IMR-90 (cell line): Measurements from ENCODE around the gene SPINDOC. TPM values are rescaled to one million over a fixed set of nuclear protein-coding genes. Genes with fewer than 3 reads are reported as not detected.
A peak's percentile ranks its signal among the peaks of the same experiment; 100 is the strongest.

Experiments
- ATAC-seq: fragments of 200-7000 bp; cut with Tn5 transposase; 2 replicates; pipeline ENCODE4 v1.9.1; 2020; ENCODE audit warnings: low read depth, mild to moderate bottlenecking, moderate library complexity
- BruUV-seq: library from RNA; stranded (reverse); fragments of 400-500 nt; replicated peaks from 2 replicates; lab custom pipeline; 2021; lab: Mats Ljungman, UMichigan
- CTCF ChIA-PET: fragments of 300-600 bp; formaldehyde crosslinking; extraction: SDS; loops from one replicate; lab custom pipeline; 2021; ENCODE audit warnings: antibody characterized with exemption; lab: Yijun Ruan, JAX
- POLR2A ChIA-PET: fragments of 300-600 bp; sonication (Branson Sonifier 250); formaldehyde crosslinking; loops from one replicate; lab custom pipeline; 2022; ENCODE audit warnings: antibody characterized with exemption; ENCODE audit not compliant: unreplicated experiment; lab: Charles Lee
- DNase-seq: peaks from one replicate; pipeline ENCODE4 v3.0.0; 2013
- H2AFZ ChIP-seq: replicated peaks from 2 replicates; pipeline ENCODE3; 2013; ENCODE audit warnings: low read length, mild to moderate bottlenecking; ENCODE audit not compliant: poor library complexity
- H2AK5ac ChIP-seq: 2 replicates; pipeline ENCODE4 v1.6.1; 2013; ENCODE audit warnings: low read depth, low read length, inconsistent platforms
- H2AK9ac ChIP-seq: replicated peaks from 2 replicates; pipeline ENCODE3; 2013; ENCODE audit warnings: mild to moderate bottlenecking, low read depth, low read length, moderate library complexity; ENCODE audit not compliant: poor library complexity
- H2BK120ac ChIP-seq: 2 replicates; pipeline ENCODE4 v1.6.1; 2013; ENCODE audit warnings: low read depth, low read length, inconsistent platforms
- H2BK15ac ChIP-seq: 3 replicates; pipeline ENCODE4 v1.6.1; 2013; ENCODE audit warnings: low read depth, low read length, inconsistent platforms
- H2BK20ac ChIP-seq: 2 replicates; pipeline ENCODE4 v1.6.1; 2013; ENCODE audit warnings: low read depth, mild to moderate bottlenecking, inconsistent platforms, low read length, moderate library complexity
- H2BK5ac ChIP-seq: 2 replicates; pipeline ENCODE4 v1.6.1; 2013; ENCODE audit warnings: mild to moderate bottlenecking, low read depth, low read length, inconsistent platforms; ENCODE audit not compliant: poor library complexity, severe bottlenecking
- H3K14ac ChIP-seq: replicated peaks from 2 replicates; pipeline ENCODE4 v1.6.1; 2013; ENCODE audit warnings: low read depth, low read length, inconsistent platforms
- H3K18ac ChIP-seq: 2 replicates; pipeline ENCODE4 v1.6.1; 2013; ENCODE audit warnings: low read depth, low read length, control low read depth
- H3K23ac ChIP-seq: 2 replicates; pipeline ENCODE4 v1.6.1; 2013; ENCODE audit warnings: low read depth, low read length, inconsistent platforms
- H3K27ac ChIP-seq: 2 replicates; pipeline ENCODE4 v1.5.1; 2013; ENCODE audit warnings: mild to moderate bottlenecking, control low read depth, low read length; ENCODE audit not compliant: insufficient read depth
- H3K27me3 ChIP-seq: 2 replicates; pipeline ENCODE4 v1.6.1; 2013; ENCODE audit warnings: low read length; ENCODE audit not compliant: control insufficient read depth, insufficient read depth
- H3K36me3 ChIP-seq: 2 replicates; pipeline ENCODE4 v1.6.1; 2013; ENCODE audit warnings: low read length, mixed read lengths; ENCODE audit not compliant: control insufficient read depth, insufficient read depth
- H3K4ac ChIP-seq: 2 replicates; pipeline ENCODE4 v1.6.1; 2013; ENCODE audit warnings: low read depth, low read length, inconsistent platforms
- H3K4me1 ChIP-seq: 2 replicates; pipeline ENCODE4 v1.6.1; 2013; ENCODE audit warnings: low read length, mixed read lengths; ENCODE audit not compliant: control insufficient read depth, insufficient read depth
- H3K4me2 ChIP-seq: 2 replicates; pipeline ENCODE4 v1.6.1; 2013; ENCODE audit warnings: low read depth, mild to moderate bottlenecking, control low read depth, low read length, moderate library complexity
- H3K4me3 ChIP-seq: 2 replicates; pipeline ENCODE4 v1.5.1; 2013; ENCODE audit warnings: low read depth, mild to moderate bottlenecking, control low read depth, low read length, moderate library complexity; ENCODE audit not compliant: insufficient read depth
- H3K56ac ChIP-seq: 2 replicates; pipeline ENCODE4 v1.6.1; 2013; ENCODE audit warnings: low read length, inconsistent platforms; ENCODE audit not compliant: insufficient read depth; ENCODE audit errors: extremely low read depth
- H3K79me1 ChIP-seq, 2 experiments: 2 replicates each; pipeline ENCODE4 v1.6.1; 2013; ENCODE audit warnings: low read length in 2 of 2, inconsistent platforms in 1 of 2, low read depth in 1 of 2
- H3K9ac ChIP-seq: 2 replicates; pipeline ENCODE4 v1.6.1; 2013; ENCODE audit warnings: low read depth, low read length, control low read depth
- H3K9me1 ChIP-seq: 2 replicates; pipeline ENCODE4 v1.6.1; 2013; ENCODE audit warnings: low read length, inconsistent platforms; ENCODE audit not compliant: insufficient read depth
- H3K9me3 ChIP-seq: 2 replicates; pipeline ENCODE4 v1.6.1; 2013; ENCODE audit warnings: low read length; ENCODE audit not compliant: control insufficient read depth, insufficient read depth
- H4K20me1 ChIP-seq: 2 replicates; pipeline ENCODE4 v1.6.1; 2013; ENCODE audit warnings: low read length, inconsistent platforms; ENCODE audit not compliant: insufficient read depth
- H4K5ac ChIP-seq: 2 replicates; pipeline ENCODE4 v1.6.1; 2013; ENCODE audit warnings: mild to moderate bottlenecking, low read depth, low read length, control low read depth
- H4K8ac ChIP-seq, 2 experiments: 2 replicates each; pipeline ENCODE4 v1.6.1; 2013; ENCODE audit warnings: low read depth in 2 of 2, low read length in 2 of 2, control low read depth in 1 of 2, inconsistent platforms in 1 of 2
- H4K91ac ChIP-seq: 2 replicates; pipeline ENCODE4 v1.6.1; 2013; ENCODE audit warnings: low read depth, low read length, inconsistent platforms; ENCODE audit not compliant: insufficient read depth
- BHLHE40 ChIP-seq: fragments of 150-350 bp; IDR thresholded peaks from 2 replicates; pipeline ENCODE4 v1.6.1; 2016; ENCODE audit warnings: mild to moderate bottlenecking, low read depth, low read length
- CEBPB ChIP-seq: IDR thresholded peaks from 2 replicates; pipeline ENCODE4 v1.6.1; 2012; ENCODE audit warnings: low read depth, low read length, improper control_type of control experiment
- CHD1 ChIP-seq: IDR thresholded peaks from 2 replicates; pipeline ENCODE4 v1.6.1; 2012; ENCODE audit warnings: low read depth, low read length, improper control_type of control experiment
- FOS ChIP-seq: fragments of 150-350 bp; IDR thresholded peaks from 2 replicates; pipeline ENCODE4 v1.6.1; 2016; ENCODE audit warnings: low read depth, low read length
- MAFK ChIP-seq: IDR thresholded peaks from 2 replicates; pipeline ENCODE4 v1.6.1; 2012; ENCODE audit warnings: low read depth, low read length, improper control_type of control experiment
- MAZ ChIP-seq: IDR thresholded peaks from 2 replicates; pipeline ENCODE4 v1.6.1; 2012; ENCODE audit warnings: low read depth, mild to moderate bottlenecking, low read length, improper control_type of control experiment, moderate library complexity, borderline replicate concordance
- MXI1 ChIP-seq: IDR thresholded peaks from 2 replicates; pipeline ENCODE4 v1.6.1; 2012; ENCODE audit warnings: low read depth, mild to moderate bottlenecking, low read length, moderate library complexity, borderline replicate concordance
- NFE2L2 ChIP-seq: fragments of 150-350 bp; IDR thresholded peaks from 2 replicates; pipeline ENCODE4 v1.6.1; 2016; ENCODE audit warnings: low read depth, mild to moderate bottlenecking, low read length
- RAD21 ChIP-seq: IDR thresholded peaks from 2 replicates; pipeline ENCODE4 v1.6.1; 2012; ENCODE audit warnings: low read length, improper control_type of control experiment
- RCOR1 ChIP-seq: IDR thresholded peaks from 2 replicates; pipeline ENCODE4 v1.6.1; 2012; ENCODE audit warnings: mild to moderate bottlenecking, low read length, improper control_type of control experiment; ENCODE audit not compliant: insufficient replicate concordance
- WGBS, 2 experiments: methylation state at CpG; one replicate each; pipeline versions ENCODE4 v1.1.5 to v1.1.7; 2013; ENCODE audit warnings: missing lambda C conversion rate in 2 of 2; ENCODE audit not compliant: insufficient read length in 1 of 2; ENCODE audit errors: extremely low coverage in 2 of 2; 5-methylcytosine and 5-hydroxymethylcytosine counted together
- dilution Hi-C: fragments of 300-500 bp; cut with HindIII; formaldehyde crosslinking; loops from one replicate; pipeline ENCODE4 v1.14.3; 2018; ENCODE audit warnings: low sequenced_read_pairs; ENCODE audit not compliant: unreplicated experiment
- in situ Hi-C: fragments of 300-500 bp; cut with MboI; formaldehyde crosslinking; loops from 3 replicates; pipeline ENCODE4 v1.14.3; 2019; ENCODE audit warnings: low sequenced_read_pairs, inconsistent platforms, mixed read lengths
- intact Hi-C: fragments of 100-400 bp; cut with micrococcal nuclease; formaldehyde crosslinking; loops from 2 replicates; pipeline ENCODE4 v1.10.0; 2022
- polyA plus RNA-seq, 3 experiments: library from polyadenylated mRNA; depleted of rRNA; stranded (reverse); fragments of >200 nt; gene quantifications; 2 replicates each; pipeline ENCODE4 v1.2.3, GENCODE V29; 2012; ENCODE audit warnings: low replicate concordance in 1 of 3
- total RNA-seq: library from RNA; depleted of rRNA; stranded (reverse); fragments of >200 nt; gene quantifications from 2 replicates; pipeline ENCODE4 v1.2.3, GENCODE V29; 2012
- TF ChIP-seq, protein P1 (sequence below): fragments of 150-350 bp; IDR thresholded peaks from 2 replicates; pipeline ENCODE4 v1.6.1; 2016; ENCODE audit warnings: low read depth, mild to moderate bottlenecking, low read length, moderate library complexity, borderline replicate concordance
- TF ChIP-seq, protein P2 (sequence below): conservative IDR thresholded peaks from 2 replicates; pipeline ENCODE4 v1.5.1; 2012; ENCODE audit warnings: mild to moderate bottlenecking, low read depth, low read length, improper control_type of control experiment
- TF ChIP-seq, protein P3 (sequence below): fragments of 150-350 bp; IDR thresholded peaks from 2 replicates; pipeline ENCODE4 v1.6.1; 2017; ENCODE audit warnings: mild to moderate bottlenecking, antibody characterized with exemption, low read length, low read depth

The SPINDOC gene
- total and polyA plus RNA-seq, 2 of the 4 experiments (the other 2 are of a cell fraction): 10.0 to 29.9 TPM

DNA sequence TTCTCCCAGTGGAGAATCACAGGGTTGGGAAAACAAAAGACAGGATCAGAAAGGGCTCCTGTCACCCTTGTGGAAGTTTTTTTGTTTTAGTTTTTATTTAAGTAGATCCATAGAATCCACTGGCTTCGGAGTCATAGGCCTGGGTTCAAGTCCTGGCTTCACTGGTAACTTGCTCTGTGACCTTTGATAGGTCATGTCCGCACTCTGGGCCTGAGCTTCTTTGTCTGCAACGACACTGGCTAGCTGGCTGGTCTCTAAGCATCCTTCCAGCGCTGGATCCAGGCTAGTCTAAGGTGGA lies 46.0 kb upstream of the SPINDOC start:
- H3K9ac ChIP-seq: peak overlapping the region; percentile 48
- no peak; the same call in 1 of the 2 replicates for ATAC-seq
- peaks cover 21% of the 10 kb centered on the region for H3K36me3 ChIP-seq
- no peak overlapping the region for H2BK120ac ChIP-seq
- no peak overlapping the region for H2AFZ ChIP-seq
- H4K20me1 ChIP-seq: peaks cover 25% of the 10 kb centered on the region
- H2AK9ac ChIP-seq: peak overlapping the region; percentile 84
- TF ChIP-seq CEBPB: no peak
- TF ChIP-seq RAD21: no peak
- TF ChIP-seq BHLHE40: no peak
- TF ChIP-seq FOS: no peak
- TF ChIP-seq CHD1: no peak
- TF ChIP-seq MAFK: no peak
- TF ChIP-seq MXI1: no peak
- no peak for TF ChIP-seq MAZ
- TF ChIP-seq, protein P1, sequence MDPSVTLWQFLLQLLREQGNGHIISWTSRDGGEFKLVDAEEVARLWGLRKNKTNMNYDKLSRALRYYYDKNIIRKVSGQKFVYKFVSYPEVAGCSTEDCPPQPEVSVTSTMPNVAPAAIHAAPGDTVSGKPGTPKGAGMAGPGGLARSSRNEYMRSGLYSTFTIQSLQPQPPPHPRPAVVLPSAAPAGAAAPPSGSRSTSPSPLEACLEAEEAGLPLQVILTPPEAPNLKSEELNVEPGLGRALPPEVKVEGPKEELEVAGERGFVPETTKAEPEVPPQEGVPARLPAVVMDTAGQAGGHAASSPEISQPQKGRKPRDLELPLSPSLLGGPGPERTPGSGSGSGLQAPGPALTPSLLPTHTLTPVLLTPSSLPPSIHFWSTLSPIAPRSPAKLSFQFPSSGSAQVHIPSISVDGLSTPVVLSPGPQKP: no peak
- TF ChIP-seq, protein P2, sequence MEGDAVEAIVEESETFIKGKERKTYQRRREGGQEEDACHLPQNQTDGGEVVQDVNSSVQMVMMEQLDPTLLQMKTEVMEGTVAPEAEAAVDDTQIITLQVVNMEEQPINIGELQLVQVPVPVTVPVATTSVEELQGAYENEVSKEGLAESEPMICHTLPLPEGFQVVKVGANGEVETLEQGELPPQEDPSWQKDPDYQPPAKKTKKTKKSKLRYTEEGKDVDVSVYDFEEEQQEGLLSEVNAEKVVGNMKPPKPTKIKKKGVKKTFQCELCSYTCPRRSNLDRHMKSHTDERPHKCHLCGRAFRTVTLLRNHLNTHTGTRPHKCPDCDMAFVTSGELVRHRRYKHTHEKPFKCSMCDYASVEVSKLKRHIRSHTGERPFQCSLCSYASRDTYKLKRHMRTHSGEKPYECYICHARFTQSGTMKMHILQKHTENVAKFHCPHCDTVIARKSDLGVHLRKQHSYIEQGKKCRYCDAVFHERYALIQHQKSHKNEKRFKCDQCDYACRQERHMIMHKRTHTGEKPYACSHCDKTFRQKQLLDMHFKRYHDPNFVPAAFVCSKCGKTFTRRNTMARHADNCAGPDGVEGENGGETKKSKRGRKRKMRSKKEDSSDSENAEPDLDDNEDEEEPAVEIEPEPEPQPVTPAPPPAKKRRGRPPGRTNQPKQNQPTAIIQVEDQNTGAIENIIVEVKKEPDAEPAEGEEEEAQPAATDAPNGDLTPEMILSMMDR: no peak
- no peak for TF ChIP-seq RCOR1
- TF ChIP-seq, protein P3, sequence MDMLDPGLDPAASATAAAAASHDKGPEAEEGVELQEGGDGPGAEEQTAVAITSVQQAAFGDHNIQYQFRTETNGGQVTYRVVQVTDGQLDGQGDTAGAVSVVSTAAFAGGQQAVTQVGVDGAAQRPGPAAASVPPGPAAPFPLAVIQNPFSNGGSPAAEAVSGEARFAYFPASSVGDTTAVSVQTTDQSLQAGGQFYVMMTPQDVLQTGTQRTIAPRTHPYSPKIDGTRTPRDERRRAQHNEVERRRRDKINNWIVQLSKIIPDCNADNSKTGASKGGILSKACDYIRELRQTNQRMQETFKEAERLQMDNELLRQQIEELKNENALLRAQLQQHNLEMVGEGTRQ: no peak
- no peak for TF ChIP-seq NFE2L2
- peak overlapping the region; percentile 59 for H3K4me3 ChIP-seq
- H3K4me1 ChIP-seq: peaks cover 15% of the 10 kb centered on the region
- H3K9me3 ChIP-seq: no peaks in the 10 kb centered on the region
- H3K18ac ChIP-seq: no peak overlapping the region
- H3K27ac ChIP-seq: peak overlapping the region; percentile 11; the same call in 1 of the 2 replicates
- in situ Hi-C loops: loop anchor here (10.0 kb wide), 1 partner anchor 178 kb away; no protein-coding TSS in a partner anchor
- no peak overlapping the region for H2BK20ac ChIP-seq
- dilution Hi-C loops: no loop called here
- peak overlapping the region; percentile 6 for H3K4ac ChIP-seq
- no peak overlapping the region for H3K56ac ChIP-seq
- BruUV-seq: no TSS peak
- H2AK5ac ChIP-seq: peak overlapping the region; percentile 7; the same call in 1 of the 2 replicates
- intact Hi-C loops: no loop called here
- no peak overlapping the region for H2BK15ac ChIP-seq
- no peak overlapping the region for H2BK5ac ChIP-seq
- H4K91ac ChIP-seq: no peak overlapping the region
- no peaks in the 10 kb centered on the region for H3K27me3 ChIP-seq
- no peak overlapping the region for H4K5ac ChIP-seq
- 0 out of 2 replicates have a peak overlapping the region, but pooled peaks have one; percentile 1 for H3K14ac ChIP-seq
- POLR2A ChIA-PET: interaction anchor here (0.6 kb wide), 1 partner anchor 1468 kb away, joined by 8 read pairs; the partner anchor contains the start of gene SCGB1D4
- WGBS, 2 experiments: 0% methylated on average over 3 of the region's 4 CpGs; no CpG with 5 or more reads in 1 of the 2 experiments
- H4K8ac ChIP-seq: no peak overlapping the region; a peak in 1 of 4 replicates
- CTCF ChIA-PET: interaction anchor here (1.2 to 1.7 kb wide), 4 partner anchors 69 to 179 kb away, joined by 4 to 5 read pairs (median 4); partner anchors contain the start of genes ATL3 and MARK2
- no peak for DNase-seq
- peaks cover 7 to 35% of the 10 kb centered on the region in 2 experiments for H3K79me1 ChIP-seq
- H3K4me2 ChIP-seq: peak overlapping the region; percentile 75
- H3K9me1 ChIP-seq: peaks cover 7% of the 10 kb centered on the region
- H3K23ac ChIP-seq: peak overlapping the region; percentile 5; the same call in 1 of the 2 replicates
